Activated naive CD4-positive, alpha-beta T cell treated with anti-CD3 and anti-CD28 coated beads, Interleukin-2, amount 50 U/mL, for 24 hours (primary cell): Measurements from ENCODE around the gene DACH1.
"Not testable (repeated sequence)": the region's sequence is repeated elsewhere in the genome, so short reads cannot be mapped to it uniquely, and the experiment has no call there.

Experiments used
- H3K27ac Mint-ChIP-seq: one replicate; pipeline ENCODE4 v1.8.0; 2021; ENCODE audit warnings: mild to moderate bottlenecking, mixed read lengths
- H3K27me3 Mint-ChIP-seq: one replicate; pipeline ENCODE4 v1.8.0; 2021; ENCODE audit warnings: mixed read lengths
- H3K36me3 Mint-ChIP-seq: one replicate; pipeline ENCODE4 v1.8.0; 2021; ENCODE audit warnings: mixed read lengths
- H3K4me1 Mint-ChIP-seq: one replicate; pipeline ENCODE4 v1.8.0; 2021; ENCODE audit warnings: mixed read lengths
- H3K4me3 Mint-ChIP-seq: one replicate; pipeline ENCODE4 v1.8.0; 2021; ENCODE audit warnings: mild to moderate bottlenecking, mixed read lengths
- H3K9me3 Mint-ChIP-seq: one replicate; pipeline ENCODE4 v1.8.0; 2021; ENCODE audit warnings: mixed read lengths

The DACH1 gene

DNA sequence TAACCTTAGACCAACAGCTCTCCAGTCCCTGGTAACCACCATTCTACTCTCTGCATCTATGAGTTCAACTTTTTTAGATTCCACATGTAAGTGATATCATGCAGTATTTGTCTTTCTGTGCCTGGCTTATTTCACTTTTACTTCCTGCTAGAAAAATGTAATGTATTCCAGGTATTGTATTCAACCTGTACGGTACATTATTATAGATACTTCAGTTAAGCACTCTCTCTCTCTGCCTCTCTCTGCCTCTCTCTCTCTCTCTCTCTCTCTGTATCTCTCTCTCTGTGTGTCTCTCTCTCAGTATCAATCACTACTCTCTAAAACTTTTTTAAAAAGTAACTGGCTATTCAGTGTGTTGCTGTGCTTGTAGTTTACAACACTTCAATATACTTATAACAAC lies 8.4 kb downstream of the DACH1 start:
- Mint-ChIP-seq H3K27ac (no peak overlapping the region), H3K4me3 (no peak overlapping the region), H3K9me3 (no peaks in the 10 kb centered on the region), H3K27me3 (peaks cover 4% of the 10 kb centered on the region), H3K36me3 (no peaks in the 10 kb centered on the region), H3K4me1 (peaks cover under 1% of the 10 kb centered on the region)

GRCh38 chr13:71856548-71857043 lies 10.4 kb downstream of the DACH1 start:
- Mint-ChIP-seq H3K36me3 (no peaks in the 10 kb centered on the region), H3K9me3 (no peaks in the 10 kb centered on the region), H3K4me1 (no peaks in the 10 kb centered on the region), H3K27ac (no peak overlapping the region), H3K4me3 (no peak overlapping the region), H3K27me3 (no peaks in the 10 kb centered on the region)

DNA sequence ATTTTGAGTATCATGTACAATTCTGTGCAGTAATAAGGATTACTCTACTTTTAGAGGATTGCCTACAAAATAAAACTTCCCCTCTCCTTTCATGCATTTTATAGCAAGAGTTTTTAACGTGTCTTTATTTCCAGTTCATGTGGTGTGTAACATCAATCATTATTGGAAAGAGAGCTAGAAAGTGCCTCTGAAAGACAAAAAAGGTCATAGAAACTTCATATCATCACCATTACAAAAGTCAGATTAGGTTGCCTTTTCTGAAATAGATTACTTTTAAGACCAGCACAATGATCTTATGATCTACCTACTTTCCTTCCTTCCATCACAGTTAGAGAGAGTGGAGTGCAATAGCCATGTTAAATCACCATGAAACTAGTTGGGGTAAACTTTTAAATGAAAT lies 12.6 kb downstream of the DACH1 start:
- H3K4me3 Mint-ChIP-seq = no peak overlapping the region
- H3K27ac Mint-ChIP-seq = no peak overlapping the region

DNA sequence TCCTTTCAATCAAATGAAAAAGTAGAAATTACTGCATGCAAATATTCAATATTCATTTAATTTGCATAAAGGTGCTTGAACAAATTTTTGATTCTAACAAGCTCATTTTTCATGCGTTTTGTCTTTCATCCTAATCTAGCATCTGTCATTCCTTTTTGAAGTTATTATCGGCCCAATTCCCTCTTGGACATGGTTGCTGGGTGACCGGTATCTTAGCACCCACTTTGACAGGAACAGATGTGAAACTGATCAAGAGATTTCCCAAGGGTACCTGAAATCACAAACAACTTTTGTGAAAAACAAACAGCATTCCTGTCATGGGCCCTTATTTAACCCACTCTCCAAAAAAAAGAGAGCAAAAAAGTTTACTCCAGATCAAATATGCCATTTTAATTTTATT lies 13.3 kb downstream of the DACH1 start:
- Mint-ChIP-seq H3K4me3 (no peak overlapping the region), H3K27ac (no peak overlapping the region), H3K9me3 (no peaks in the 10 kb centered on the region), H3K4me1 (no peaks in the 10 kb centered on the region), H3K36me3 (no peaks in the 10 kb centered on the region), H3K27me3 (no peaks in the 10 kb centered on the region)

More for the DNA sequence above, 12.6 kb downstream of the DACH1 start:
- H3K4me1 Mint-ChIP-seq = no peaks in the 10 kb centered on the region
- H3K27me3 Mint-ChIP-seq = no peaks in the 10 kb centered on the region
- H3K9me3 Mint-ChIP-seq = no peaks in the 10 kb centered on the region
- H3K36me3 Mint-ChIP-seq = no peaks in the 10 kb centered on the region

DNA sequence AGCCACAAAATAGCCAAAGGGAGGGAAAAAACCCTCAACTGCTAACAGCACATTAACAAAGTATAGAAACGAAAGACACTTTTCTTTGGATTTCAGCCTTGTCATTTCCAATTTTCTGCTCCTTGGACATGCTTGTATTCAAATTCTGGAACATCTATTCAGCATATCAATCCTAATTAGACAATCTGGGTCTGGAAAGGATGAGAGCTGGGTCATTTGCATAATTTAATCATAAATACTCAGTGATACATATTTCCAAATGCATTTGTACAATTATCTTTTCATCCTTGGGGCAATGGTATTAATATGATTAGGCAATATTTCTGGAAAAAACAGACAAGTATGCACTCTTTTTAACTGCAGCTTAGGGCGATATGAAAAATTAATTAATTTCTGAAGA lies 14.3 kb downstream of the DACH1 start:
- H3K27me3 Mint-ChIP-seq = no peaks in the 10 kb centered on the region
- no peak overlapping the region for H3K27ac Mint-ChIP-seq
- no peak overlapping the region for H3K4me3 Mint-ChIP-seq
- no peaks in the 10 kb centered on the region for H3K36me3 Mint-ChIP-seq
- H3K4me1 Mint-ChIP-seq = no peaks in the 10 kb centered on the region
- H3K9me3 Mint-ChIP-seq = no peaks in the 10 kb centered on the region

GRCh38 chr13:71851498-71852409 lies 15.2 kb downstream of the DACH1 start:
- Mint-ChIP-seq H3K27me3 (no peaks in the 10 kb centered on the region), H3K36me3 (no peaks in the 10 kb centered on the region), H3K4me3 (no peak overlapping the region), H3K27ac (no peak overlapping the region), H3K4me1 (no peaks in the 10 kb centered on the region), H3K9me3 (no peaks in the 10 kb centered on the region)

DNA sequence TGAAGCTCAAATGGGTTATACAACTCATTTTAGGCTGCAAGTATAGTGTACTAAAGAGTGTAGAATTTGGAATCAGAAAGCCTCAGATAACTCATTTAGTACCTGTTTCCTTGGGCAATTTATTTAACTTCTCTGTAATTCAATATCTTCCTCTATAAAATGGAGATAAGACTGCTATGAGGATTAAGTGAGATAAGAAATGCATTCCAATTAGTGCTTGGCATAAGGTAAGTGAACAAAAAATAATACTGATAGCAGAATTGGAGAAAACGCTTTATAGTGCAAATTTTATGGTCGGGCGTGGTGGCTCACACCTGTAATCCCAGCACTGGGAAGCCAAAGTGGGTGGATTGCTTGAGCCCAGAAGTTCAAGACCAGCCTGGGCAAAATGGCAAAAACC lies 25.0 kb downstream of the DACH1 start:
- H3K36me3 Mint-ChIP-seq = no peaks in the 10 kb centered on the region
- no peak overlapping the region for H3K4me3 Mint-ChIP-seq
- no peak overlapping the region for H3K27ac Mint-ChIP-seq
- H3K9me3 Mint-ChIP-seq = no peaks in the 10 kb centered on the region
- H3K27me3 Mint-ChIP-seq = no peaks in the 10 kb centered on the region
- no peaks in the 10 kb centered on the region for H3K4me1 Mint-ChIP-seq

DNA sequence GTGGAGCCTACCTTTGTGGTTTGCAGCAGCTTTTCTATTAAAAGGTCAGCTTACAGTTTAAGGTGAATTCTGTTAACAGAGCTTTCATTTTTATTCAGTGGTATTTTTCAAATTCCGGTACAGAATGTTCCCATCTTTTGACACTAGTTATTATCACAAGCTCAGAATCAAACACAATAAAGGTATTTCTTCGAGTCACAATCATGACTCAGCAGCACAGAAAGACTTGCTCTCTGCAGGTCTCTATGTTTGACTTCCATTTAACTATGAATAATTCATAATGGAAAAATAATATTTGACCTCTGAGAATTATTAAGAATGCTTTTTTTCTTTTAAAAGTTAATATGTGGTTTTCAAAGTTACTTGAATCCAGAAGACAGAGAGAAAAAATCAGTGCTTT lies 28.2 kb downstream of the DACH1 start:
- Mint-ChIP-seq H3K9me3 (no peaks in the 10 kb centered on the region), H3K4me3 (no peak overlapping the region), H3K4me1 (no peaks in the 10 kb centered on the region), H3K27ac (no peak overlapping the region), H3K27me3 (no peaks in the 10 kb centered on the region), H3K36me3 (no peaks in the 10 kb centered on the region)

DNA sequence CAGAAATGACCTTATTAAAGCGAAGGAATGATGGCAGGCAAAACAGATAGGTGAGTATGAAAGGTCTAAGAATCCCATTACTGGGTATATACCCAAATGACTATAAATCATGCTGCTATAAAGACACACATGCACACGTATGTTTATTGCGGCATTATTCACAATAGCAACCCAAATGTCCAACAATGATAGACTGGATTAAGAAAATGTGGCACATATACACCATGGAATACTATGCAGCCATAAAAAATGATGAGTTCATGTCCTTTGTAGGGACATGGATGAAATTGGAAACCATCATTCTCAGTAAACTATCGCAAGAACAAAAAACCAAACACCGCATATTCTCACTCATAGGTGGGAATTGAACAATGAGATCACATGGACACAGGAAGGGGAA lies 29.4 kb downstream of the DACH1 start:
- H3K27ac Mint-ChIP-seq, H3K4me3 Mint-ChIP-seq: not testable (repeated sequence)

GRCh38 chr13:71831716-71832115 lies 35.3 kb downstream of the DACH1 start:
- H3K36me3 Mint-ChIP-seq = no peaks in the 10 kb centered on the region
- no peaks in the 10 kb centered on the region for H3K9me3 Mint-ChIP-seq
- no peak overlapping the region for H3K27ac Mint-ChIP-seq
- H3K27me3 Mint-ChIP-seq = no peaks in the 10 kb centered on the region
- no peaks in the 10 kb centered on the region for H3K4me1 Mint-ChIP-seq
- H3K4me3 Mint-ChIP-seq = no peak overlapping the region

More for the DNA sequence above, 29.4 kb downstream of the DACH1 start:
- H3K36me3 Mint-ChIP-seq, H3K4me1 Mint-ChIP-seq, H3K27me3 Mint-ChIP-seq, H3K9me3 Mint-ChIP-seq: not testable (repeated sequence)

DNA sequence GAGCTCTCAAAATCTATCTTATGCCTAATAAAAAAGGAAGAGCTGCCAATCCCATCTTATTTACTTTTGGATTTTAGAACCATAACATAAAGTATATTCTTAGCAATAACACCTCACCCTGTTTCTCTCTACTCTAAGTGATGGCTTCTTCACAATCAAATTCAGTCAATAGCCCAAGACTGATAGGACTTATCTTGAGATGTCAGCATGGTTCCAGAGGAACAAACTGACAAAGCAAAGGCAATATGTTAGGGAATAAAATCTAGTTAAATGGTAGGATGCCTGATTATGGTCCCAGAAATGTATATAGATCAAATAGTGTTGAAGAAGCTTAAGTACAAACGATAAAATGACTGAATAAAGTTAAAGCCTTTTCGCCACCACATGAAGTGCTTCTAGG lies 36.3 kb downstream of the DACH1 start:
- H3K9me3 Mint-ChIP-seq = no peaks in the 10 kb centered on the region
- no peak overlapping the region for H3K27ac Mint-ChIP-seq

GRCh38 chr13:71830323-71830722 lies 36.7 kb downstream of the DACH1 start:
- H3K27me3 Mint-ChIP-seq = no peaks in the 10 kb centered on the region
- no peak overlapping the region for H3K4me3 Mint-ChIP-seq
- H3K27ac Mint-ChIP-seq = no peak overlapping the region
- H3K9me3 Mint-ChIP-seq = no peaks in the 10 kb centered on the region
- H3K4me1 Mint-ChIP-seq = no peaks in the 10 kb centered on the region
- no peaks in the 10 kb centered on the region for H3K36me3 Mint-ChIP-seq

More for the DNA sequence above, 36.3 kb downstream of the DACH1 start:
- Mint-ChIP-seq H3K27me3 (no peaks in the 10 kb centered on the region), H3K4me3 (no peak overlapping the region), H3K4me1 (no peaks in the 10 kb centered on the region), H3K36me3 (no peaks in the 10 kb centered on the region)

DNA sequence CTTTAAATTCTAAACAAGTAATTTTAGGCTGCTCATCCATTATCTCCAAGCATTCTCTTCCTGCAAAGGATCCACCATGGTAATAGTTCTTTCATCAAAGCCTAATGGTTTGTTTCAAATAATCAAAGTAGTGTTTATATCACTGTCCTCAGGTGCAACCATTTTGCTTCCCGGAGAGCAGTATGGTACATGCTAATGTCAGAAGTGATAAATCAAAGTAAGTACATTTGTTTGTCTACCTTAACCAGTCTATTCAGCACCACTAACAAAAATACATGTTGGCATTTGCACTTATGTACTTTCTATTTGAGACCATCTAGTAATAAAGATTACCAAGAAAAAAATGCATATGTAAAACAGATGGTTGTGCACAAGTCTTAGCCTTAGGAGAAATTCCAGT lies 37.5 kb downstream of the DACH1 start:
- Mint-ChIP-seq H3K4me3 (no peak overlapping the region), H3K36me3 (no peaks in the 10 kb centered on the region), H3K27me3 (no peaks in the 10 kb centered on the region)

DNA sequence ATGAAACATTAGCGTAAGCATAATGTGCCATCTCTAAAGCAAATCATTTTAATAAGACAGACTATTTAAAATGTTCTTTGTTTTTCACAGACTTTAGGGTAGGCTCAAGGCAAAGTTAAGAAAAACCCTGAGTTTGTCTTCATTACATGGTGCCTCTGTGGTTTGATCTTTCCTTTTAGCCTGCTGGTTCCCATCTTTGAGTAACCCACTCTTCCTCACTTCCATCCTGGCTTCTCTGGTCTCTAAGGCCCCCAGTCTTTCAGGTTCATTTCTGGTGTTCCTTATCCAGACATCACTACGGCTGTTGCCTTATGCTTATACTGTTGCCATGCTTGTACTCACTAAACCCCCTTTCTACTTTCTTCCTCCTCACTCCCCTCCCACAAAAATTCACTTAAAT lies 38.4 kb downstream of the DACH1 start:
- Mint-ChIP-seq H3K27me3 (no peaks in the 10 kb centered on the region), H3K27ac (no peak overlapping the region), H3K4me3 (no peak overlapping the region)

More for the DNA sequence above, 37.5 kb downstream of the DACH1 start:
- H3K4me1 Mint-ChIP-seq = no peaks in the 10 kb centered on the region
- no peak overlapping the region for H3K27ac Mint-ChIP-seq
- no peaks in the 10 kb centered on the region for H3K9me3 Mint-ChIP-seq

GRCh38 chr13:71828117-71828516 lies 38.9 kb downstream of the DACH1 start:
- H3K27ac Mint-ChIP-seq = no peak overlapping the region
- no peaks in the 10 kb centered on the region for H3K27me3 Mint-ChIP-seq
- no peaks in the 10 kb centered on the region for H3K4me1 Mint-ChIP-seq

More for the DNA sequence above, 38.4 kb downstream of the DACH1 start:
- H3K36me3 Mint-ChIP-seq = no peaks in the 10 kb centered on the region
- H3K9me3 Mint-ChIP-seq = no peaks in the 10 kb centered on the region
- no peaks in the 10 kb centered on the region for H3K4me1 Mint-ChIP-seq

DNA sequence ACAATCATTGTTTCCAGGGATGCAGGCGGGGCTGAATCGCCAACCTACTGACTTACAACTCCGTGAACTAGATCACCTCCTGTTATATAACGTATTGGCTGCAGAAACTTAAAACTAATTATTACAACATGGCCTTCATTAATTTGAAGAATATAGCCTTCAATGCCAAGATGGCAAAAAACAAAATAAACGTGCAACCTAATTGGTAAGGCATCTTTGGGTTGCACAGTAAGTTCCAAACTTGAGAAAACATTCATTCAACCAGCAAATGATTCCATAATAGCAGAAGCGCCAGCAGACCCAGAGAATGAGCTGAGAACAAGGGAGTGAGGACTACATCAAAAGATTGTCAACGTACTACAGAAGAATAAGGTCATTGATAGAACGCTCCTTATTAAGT lies 39.8 kb downstream of the DACH1 start:
- Mint-ChIP-seq H3K4me3 (no peak overlapping the region), H3K4me1 (no peaks in the 10 kb centered on the region), H3K9me3 (no peaks in the 10 kb centered on the region), H3K27ac (no peak overlapping the region), H3K27me3 (no peaks in the 10 kb centered on the region), H3K36me3 (no peaks in the 10 kb centered on the region)

More at GRCh38 chr13:71828117-71828516, 38.9 kb downstream of the DACH1 start:
- no peaks in the 10 kb centered on the region for H3K9me3 Mint-ChIP-seq
- H3K4me3 Mint-ChIP-seq = no peak overlapping the region
- H3K36me3 Mint-ChIP-seq = no peaks in the 10 kb centered on the region
